Measurements from ENCODE around the gene KIF26B.

DNA sequence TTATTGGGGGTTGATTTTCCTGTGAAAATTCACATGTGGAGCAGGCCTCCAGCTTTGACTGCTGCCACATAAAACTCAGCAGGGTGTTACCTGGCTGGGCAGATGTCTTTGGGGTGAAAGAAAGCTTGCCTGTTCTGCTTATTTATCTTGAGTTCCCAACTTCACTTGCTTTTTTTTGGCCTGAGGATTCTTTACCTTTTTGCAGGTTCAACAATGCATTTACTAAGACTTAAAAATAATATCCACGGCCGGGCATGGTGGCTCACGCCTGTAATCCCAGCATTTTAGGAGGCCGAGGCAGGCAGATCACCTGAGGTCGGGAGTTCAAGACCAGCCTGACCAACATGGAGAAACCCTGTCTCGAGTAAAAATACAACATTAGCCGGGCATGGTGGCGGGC is 509.1 kb downstream of the KIF26B start:
- TF ChIP-seq CTCF (conservative IDR thresholded peaks at IDR 0.05; ENCODE audit: low read depth, low read length) (no peak), FOS (IDR thresholded peaks at IDR 0.05; ENCODE audit: low read depth, low read length) (no peak), POLR2A (IDR thresholded peaks at IDR 0.05; ENCODE audit: low read depth, low read length) (no peak), SMC3 (IDR thresholded peaks at IDR 0.05; ENCODE audit: low read depth, low read length) (no peak)

Measured in IMR-90 (cell line).